HG03565 (cell line): ENCODE results near the gene EEF1B2.

Experiments
- ATAC-seq: cut with Tn5 transposase; IDR thresholded peaks from one replicate; pipeline ENCODE4 v1.9.1; 2021; ENCODE audit warnings: mild to moderate bottlenecking, moderate library complexity; ENCODE audit not compliant: unreplicated experiment

The EEF1B2 gene

GRCh38 chr2:206211657-206212255 is 52.1 kb downstream of the EEF1B2 start:
- no peak for ATAC-seq
